NCI-H187 (cell line): Measurements from ENCODE around the gene UBE3C.

Experiments used
- DNase-seq, 2 experiments: peaks; one replicate each; lab custom pipeline; 2025; lab: John Stamatoyannopoulos, UW

The UBE3C gene

GRCh38 chr7:157177333-157177982 lies 38.7 kb downstream of the UBE3C start:
- DNase-seq: no peak

GRCh38 chr7:157177983-157178381 lies 39.3 kb downstream of the UBE3C start:
- DNase-seq: no peak

- no peak for DNase-seq
These were observed 45.1 kb downstream of the UBE3C start for GRCh38 chr7:157183832-157184231.

GRCh38 chr7:157188091-157188665 lies 49.5 kb downstream of the UBE3C start:
- no peak for DNase-seq

- DNase-seq: no peak
These were observed 50.7 kb downstream of the UBE3C start for GRCh38 chr7:157189405-157189804.

- DNase-seq: no peak
These were observed 54.1 kb downstream of the UBE3C start for GRCh38 chr7:157192861-157193260.

- DNase-seq: no peak
These were observed 54.5 kb downstream of the UBE3C start for GRCh38 chr7:157193274-157193673.

GRCh38 chr7:157194948-157195347 lies 56.2 kb downstream of the UBE3C start:
- no peak for DNase-seq

- no peak for DNase-seq
These were observed 57.1 kb downstream of the UBE3C start for GRCh38 chr7:157195868-157196267.

GRCh38 chr7:157204134-157204533 lies 65.4 kb downstream of the UBE3C start:
- no peak for DNase-seq

- no peak for DNase-seq
These were observed 66.7 kb downstream of the UBE3C start for GRCh38 chr7:157205438-157205837.

GRCh38 chr7:157208571-157209413 lies 70.1 kb downstream of the UBE3C start:
- no peak for DNase-seq

GRCh38 chr7:157210682-157211081 lies 72.0 kb downstream of the UBE3C start:
- peak; percentile 21 to 43 for DNase-seq

GRCh38 chr7:157211690-157212089 lies 73.0 kb downstream of the UBE3C start:
- peak; percentile 37 to 50 for DNase-seq

- DNase-seq: no peak
These were observed 80.4 kb downstream of the UBE3C start for GRCh38 chr7:157219154-157219553.

GRCh38 chr7:157220916-157221569 lies 82.3 kb downstream of the UBE3C start:
- DNase-seq: no peak

GRCh38 chr7:157222687-157223086 lies 84.0 kb downstream of the UBE3C start:
- DNase-seq: no peak

- DNase-seq: no peak
These were observed 85.9 kb downstream of the UBE3C start for GRCh38 chr7:157224627-157225026.

- no peak for DNase-seq
These were observed 90.2 kb downstream of the UBE3C start for GRCh38 chr7:157228864-157229422.

- DNase-seq: no peak
These were observed 95.0 kb downstream of the UBE3C start for GRCh38 chr7:157233677-157234076.

GRCh38 chr7:157234271-157234670 lies 95.5 kb downstream of the UBE3C start:
- no peak for DNase-seq
